ENCODE measurements around the gene DACH1. TPM values are rescaled to one million over a fixed set of nuclear protein-coding genes. Genes with fewer than 3 reads are reported as not detected.

The DACH1 gene
- total RNA-seq, 1 experiment from 2014 or later: not detected

GRCh38 chr13:71701741-71702140 lies 165.3 kb downstream of the DACH1 start:
- ChIA-PET RAD21 (ENCODE audit: low non-redundant PET in 1 of 2, low total read pairs in 2 of 2, uncharacterized antibody in 2 of 2, unreplicated experiment in 2 of 2) (no interaction called here), POLR2A (no interaction called here), CTCF (no interaction called here)
- ATAC-seq (no peak), DNase-seq (ENCODE audit: low read depth, low spot score) (no peak)
- no peaks in the 10 kb centered on the region for H3K79me2 ChIP-seq (ENCODE audit: insufficient read depth, low read length)
- no peak for TF ChIP-seq MAX (IDR thresholded peaks at IDR 0.05)
- no peak for TF ChIP-seq EGR1 (IDR thresholded peaks at IDR 0.05; ENCODE audit: low read depth)
- no peak for TF ChIP-seq ELF1 (IDR thresholded peaks at IDR 0.05; ENCODE audit: borderline replicate concordance, low read depth)
- TF ChIP-seq SIN3A (IDR thresholded peaks at IDR 0.05; ENCODE audit: low read depth): no peak
- no peak for TF ChIP-seq EZH2 (IDR thresholded peaks at IDR 0.05)
- TF ChIP-seq POLR2AphosphoS5 (IDR thresholded peaks at IDR 0.05; ENCODE audit: low read depth, low read length): no peak
- no peak for TF ChIP-seq ATF3 (IDR thresholded peaks at IDR 0.05)
- TF ChIP-seq FOSL1 (IDR thresholded peaks at IDR 0.05; ENCODE audit: low read depth): no peak
- no peak for TF ChIP-seq SRF (IDR thresholded peaks at IDR 0.05; ENCODE audit: low read depth)
- TF ChIP-seq CEBPB (IDR thresholded peaks at IDR 0.05; ENCODE audit: low read depth): no peak
- TF ChIP-seq TCF7L2 (IDR thresholded peaks at IDR 0.05; ENCODE audit: borderline replicate concordance, extremely low read depth, insufficient read depth, insufficient read length): no peak
- TF ChIP-seq YY1 (IDR thresholded peaks at IDR 0.05; ENCODE audit: extremely low read depth, insufficient replicate concordance, low read depth, low read length): no peak
- no peak for TF ChIP-seq ZFX (IDR thresholded peaks at IDR 0.05)
- no peak for TF ChIP-seq REST (IDR thresholded peaks at IDR 0.05; ENCODE audit: low read depth)
- TF ChIP-seq CBX3 (IDR thresholded peaks at IDR 0.05; ENCODE audit: low read depth): no peak
- TF ChIP-seq EZH2phosphoT487 (IDR thresholded peaks at IDR 0.05; ENCODE audit: borderline replicate concordance): no peak
- TF ChIP-seq SP1 (IDR thresholded peaks at IDR 0.05; ENCODE audit: low read depth): no peak
- TF ChIP-seq ZNF274 (IDR thresholded peaks at IDR 0.05; ENCODE audit: low read depth, low read length): no peak
- intact Hi-C loops (cut with micrococcal nuclease): no loop called here
- no peak overlapping the region for H3K27ac ChIP-seq (ENCODE audit: low read depth, low read length)
- H3K4me3 ChIP-seq (replicated peaks in 1 of 2; ENCODE audit: low read depth in 1 of 2, low read length in 2 of 2): no peak overlapping the region
- no TSS peak for BruUV-seq (replicated peaks)
- no peaks in the 10 kb centered on the region for H4K20me1 ChIP-seq (ENCODE audit: insufficient read depth)
- H3K27me3 ChIP-seq (ENCODE audit: insufficient read depth, low read length): no peaks in the 10 kb centered on the region
- H3K4me1 ChIP-seq (ENCODE audit: control insufficient read depth in 1 of 2, insufficient read depth in 2 of 2, low read length in 2 of 2): no peaks in the 10 kb centered on the region
- no peak overlapping the region for H3K9ac ChIP-seq (ENCODE audit: low read length)
- H3K9me3 ChIP-seq (ENCODE audit: control insufficient read depth in 1 of 2, insufficient read depth in 1 of 2, low read depth in 1 of 2, low read length in 2 of 2): no peaks in the 10 kb centered on the region
- H3K4me2 ChIP-seq (ENCODE audit: low read length): no peak overlapping the region
- no peak overlapping the region for H2AFZ ChIP-seq (ENCODE audit: low read depth, low read length, poor library complexity, severe bottlenecking)
- no peaks in the 10 kb centered on the region for H3K36me3 ChIP-seq (ENCODE audit: control insufficient read depth in 1 of 2, insufficient read depth in 2 of 2, low read length in 2 of 2)
- no peaks in the 10 kb centered on the region for H3K9me2 ChIP-seq (ENCODE audit: insufficient read depth)

Data from HCT116 (cell line).